Duodenal mucosa (tissue), 2 donors: ENCODE data around the gene SRI.

Experiments used
- H3K27ac ChIP-seq: one replicate; pipeline ENCODE4 v1.7.0; 2013; ENCODE audit warnings: low read depth, low read length
- H3K27me3 ChIP-seq, 2 donors: one replicate each; pipeline ENCODE4 v1.7.0; 2013; ENCODE audit warnings: low read length in 2 of 2, control low read depth in 1 of 2; ENCODE audit not compliant: insufficient read depth in 2 of 2, control insufficient read depth in 1 of 2
- H3K36me3 ChIP-seq, 2 donors: one replicate each; pipeline ENCODE4 v1.7.0; 2013; ENCODE audit warnings: low read length in 2 of 2, control low read depth in 1 of 2; ENCODE audit not compliant: insufficient read depth in 2 of 2, control insufficient read depth in 1 of 2
- H3K4me1 ChIP-seq, 2 donors: one replicate each; pipeline ENCODE4 v1.7.0; 2013; ENCODE audit warnings: low read length in 2 of 2, control low read depth in 1 of 2; ENCODE audit not compliant: insufficient read depth in 2 of 2, control insufficient read depth in 1 of 2
- H3K4me3 ChIP-seq, 2 donors: one replicate each; pipeline ENCODE4 v1.7.0; 2013; ENCODE audit warnings: low read length in 2 of 2, low read depth in 1 of 2
- H3K9ac ChIP-seq, 2 donors: one replicate each; pipeline ENCODE4 v1.7.0; 2013; ENCODE audit warnings: low read length in 2 of 2, low read depth in 1 of 2
- H3K9me3 ChIP-seq, 2 donors: one replicate each; pipeline ENCODE4 v1.7.0; 2013; ENCODE audit warnings: low read length in 2 of 2, control low read depth in 1 of 2; ENCODE audit not compliant: control insufficient read depth in 1 of 2

The SRI gene

DNA sequence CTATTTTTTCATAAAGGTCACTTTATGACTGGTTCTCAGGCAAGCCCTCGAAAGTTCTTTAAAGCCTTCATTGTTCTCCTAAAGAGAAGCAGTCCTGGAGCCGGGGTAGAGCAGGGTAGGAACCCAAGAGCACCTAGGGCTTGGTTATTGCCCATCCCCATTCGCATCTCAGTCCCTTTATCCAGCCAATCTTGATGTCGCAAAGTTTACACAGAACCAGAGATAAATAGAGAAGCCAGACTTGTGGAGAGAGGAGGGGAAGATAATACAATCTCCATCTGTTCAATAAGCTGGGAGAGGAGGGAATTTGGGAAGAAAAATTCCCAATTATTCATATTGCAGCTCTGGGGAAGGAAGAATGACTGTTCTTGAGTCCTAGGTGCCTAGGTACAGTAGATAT is 6.4 kb upstream of the SRI start:
- H3K36me3 ChIP-seq = no peaks in the 10 kb centered on the region
- peak overlapping the region; percentile 61 to 78 for H3K4me3 ChIP-seq
- H3K4me1 ChIP-seq = peaks cover 11 to 15% of the 10 kb centered on the region in 2 donors
- no peaks in the 10 kb centered on the region for H3K27me3 ChIP-seq
- peak overlapping the region; percentile 55 for H3K27ac ChIP-seq
- H3K9me3 ChIP-seq = no peaks in the 10 kb centered on the region
- H3K9ac ChIP-seq = peak overlapping the region; percentile 60 to 65

GRCh38 chr7:88224601-88225275 is 4.9 kb upstream of the SRI start:
- Histone ChIP-seq H3K9me3 (no peaks in the 10 kb centered on the region), H3K27ac (no peak overlapping the region), H3K4me3 (peak overlapping the region; percentile 61 to 78), H3K36me3 (no peaks in the 10 kb centered on the region), H3K9ac (peak overlapping the region in 1 of 2 donors; percentile 17), H3K27me3 (no peaks in the 10 kb centered on the region), H3K4me1 (peaks cover 6 to 8% of the 10 kb centered on the region in 2 donors)

DNA sequence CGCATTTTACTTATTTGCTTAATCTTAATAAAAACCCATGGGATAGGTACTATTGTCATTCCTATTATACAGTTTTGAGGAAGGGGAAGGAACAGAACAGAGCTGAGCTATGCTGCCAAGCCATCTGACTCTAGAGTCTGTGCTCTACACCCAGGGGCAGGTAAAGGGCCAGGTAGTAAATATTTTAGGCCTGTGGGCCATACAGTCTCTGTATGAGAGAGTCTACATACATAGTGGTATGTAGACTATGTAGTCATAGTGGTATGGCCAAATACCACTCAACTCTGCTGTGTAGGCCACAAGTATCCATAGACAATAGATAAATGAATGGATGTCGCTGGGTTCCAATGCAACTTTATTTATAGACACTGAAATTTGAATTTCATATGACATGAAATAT is 3.4 kb upstream of the SRI start:
- Histone ChIP-seq H3K9ac (no peak overlapping the region), H3K9me3 (no peaks in the 10 kb centered on the region), H3K27me3 (no peaks in the 10 kb centered on the region), H3K27ac (no peak overlapping the region), H3K36me3 (no peaks in the 10 kb centered on the region), H3K4me3 (peak overlapping the region in 1 of 2 donors; percentile 44), H3K4me1 (peaks cover 8 to 14% of the 10 kb centered on the region in 2 donors)

DNA sequence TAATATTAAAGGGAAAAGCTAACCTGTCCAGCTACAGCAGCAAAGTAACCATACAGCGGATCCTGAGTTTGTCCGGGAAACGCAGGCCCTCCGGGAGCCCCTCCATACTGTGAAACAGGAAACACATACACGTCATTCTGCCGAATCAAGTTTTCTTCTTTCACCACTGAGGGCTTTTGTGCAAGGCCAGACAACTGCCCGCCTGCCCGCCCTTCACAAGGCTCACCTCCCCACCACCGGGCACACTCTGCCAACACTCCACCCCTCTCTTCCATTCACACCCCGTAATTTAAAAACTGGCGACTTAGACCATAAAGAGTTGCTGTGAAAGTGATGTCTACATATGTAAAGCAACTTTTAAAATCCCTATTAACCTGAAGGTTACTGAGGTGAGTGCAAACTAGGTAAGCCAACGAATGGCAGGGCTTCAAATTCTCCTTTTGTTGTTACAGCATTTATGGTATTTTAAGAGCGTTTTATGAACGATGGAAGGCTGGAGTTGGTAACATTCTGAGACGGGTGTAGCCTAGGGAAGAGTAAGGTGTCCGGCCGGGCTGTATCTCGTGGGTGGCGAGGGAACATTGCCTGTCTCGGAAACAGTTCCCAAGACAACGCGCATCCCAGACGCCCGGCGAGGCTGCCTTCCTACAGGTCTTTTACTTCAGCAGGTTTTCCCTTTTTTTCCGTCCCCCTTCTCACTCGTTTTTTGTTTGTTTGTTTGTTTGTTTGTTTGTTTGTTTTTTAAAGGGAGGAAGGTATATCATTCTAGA is 817 bp downstream of the SRI start:
- Histone ChIP-seq H3K4me1 (peaks cover 28 to 32% of the 10 kb centered on the region in 2 donors), H3K27me3 (no peaks in the 10 kb centered on the region), H3K4me3 (peak overlapping the region; percentile 88 to 98), H3K36me3 (peaks cover 20 to 30% of the 10 kb centered on the region in 2 donors), H3K9me3 (no peaks in the 10 kb centered on the region), H3K9ac (peak overlapping the region; percentile 61 to 89), H3K27ac (peak overlapping the region; percentile 4)

- H3K27me3 ChIP-seq = no peaks in the 10 kb centered on the region
- peaks cover 26 to 36% of the 10 kb centered on the region in 2 donors for H3K36me3 ChIP-seq
- H3K4me1 ChIP-seq = peaks cover 28 to 32% of the 10 kb centered on the region in 2 donors
- peak overlapping the region; percentile 88 to 98 for H3K4me3 ChIP-seq
- H3K27ac ChIP-seq = peak overlapping the region; percentile 4
- no peaks in the 10 kb centered on the region for H3K9me3 ChIP-seq
- H3K9ac ChIP-seq = peak overlapping the region; percentile 61 to 89
Observed at GRCh38 chr7:88218429-88218745, 1.5 kb downstream of the SRI start.

DNA sequence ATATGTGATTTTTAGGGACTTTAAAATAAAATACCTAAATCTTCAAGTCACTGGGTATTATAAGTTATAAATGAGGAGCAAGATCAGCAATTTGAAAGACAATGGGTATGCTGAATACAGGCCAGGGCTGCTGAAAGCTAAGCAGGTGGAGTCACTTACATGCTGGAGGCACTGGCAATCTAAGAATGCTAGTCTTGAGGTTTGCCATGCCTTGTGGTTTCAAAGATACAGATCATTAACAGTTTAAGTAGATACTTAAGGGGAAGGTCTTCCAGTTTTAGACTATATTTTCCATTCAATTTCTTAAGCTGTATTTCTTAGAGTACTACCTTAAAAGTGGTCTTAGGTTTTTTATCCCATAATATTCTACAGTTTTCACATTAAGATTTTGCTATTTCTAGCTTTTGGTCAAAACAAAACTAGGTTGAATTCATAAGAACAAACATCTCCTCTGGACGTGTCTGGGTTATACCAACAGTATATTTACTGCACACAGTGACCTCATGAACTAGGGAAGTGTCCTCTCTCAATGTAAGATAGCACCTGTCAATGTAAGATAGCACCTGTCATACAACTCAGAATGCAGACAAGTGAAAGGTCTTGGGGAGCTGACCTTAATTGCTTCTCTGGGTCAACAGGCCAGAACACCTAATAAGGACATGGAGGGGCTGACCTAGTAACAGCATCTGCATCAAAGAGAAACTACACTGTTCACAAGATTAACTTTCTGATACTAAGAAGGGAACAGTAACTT is 2.0 kb downstream of the SRI start:
- peaks cover 28 to 32% of the 10 kb centered on the region in 2 donors for H3K4me1 ChIP-seq
- no peaks in the 10 kb centered on the region for H3K27me3 ChIP-seq
- H3K9ac ChIP-seq = peak overlapping the region; percentile 61 to 89
- H3K9me3 ChIP-seq = no peaks in the 10 kb centered on the region
- peak overlapping the region; percentile 88 to 98 for H3K4me3 ChIP-seq
- no peak overlapping the region for H3K27ac ChIP-seq
- peaks cover 29 to 41% of the 10 kb centered on the region in 2 donors for H3K36me3 ChIP-seq

GRCh38 chr7:88216276-88216675 is 3.6 kb downstream of the SRI start:
- peaks cover 24 to 31% of the 10 kb centered on the region in 2 donors for H3K4me1 ChIP-seq

DNA sequence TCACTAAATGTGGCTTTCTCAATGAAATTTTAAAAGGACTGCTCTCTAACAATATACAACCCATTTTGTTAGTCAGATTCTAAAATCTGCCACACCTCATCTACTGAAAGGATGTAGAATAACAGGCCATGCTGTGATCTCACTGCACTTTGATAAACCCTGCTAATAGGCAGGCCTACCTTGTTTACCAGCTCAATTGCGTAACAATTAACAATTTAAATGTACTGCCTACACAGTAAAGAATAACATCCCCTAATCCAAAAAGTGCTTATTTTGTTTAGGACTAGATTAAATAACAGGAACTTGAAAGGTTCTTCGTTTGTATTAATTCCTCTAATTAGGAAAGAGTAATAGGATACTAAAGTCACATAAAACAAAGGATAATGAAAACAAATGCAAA is 4.5 kb downstream of the SRI start:
- Histone ChIP-seq H3K4me3 (no peak overlapping the region), H3K27ac (no peak overlapping the region), H3K36me3 (peaks cover 30 to 65% of the 10 kb centered on the region in 2 donors), H3K9ac (no peak overlapping the region), H3K27me3 (no peaks in the 10 kb centered on the region), H3K9me3 (no peaks in the 10 kb centered on the region), H3K4me1 (peaks cover 19 to 26% of the 10 kb centered on the region in 2 donors)

More at GRCh38 chr7:88216276-88216675, 3.6 kb downstream of the SRI start:
- no peaks in the 10 kb centered on the region for H3K27me3 ChIP-seq
- H3K36me3 ChIP-seq = peaks cover 29 to 57% of the 10 kb centered on the region in 2 donors
- no peak overlapping the region for H3K9ac ChIP-seq
- no peaks in the 10 kb centered on the region for H3K9me3 ChIP-seq
- H3K4me3 ChIP-seq = no peak overlapping the region
- H3K27ac ChIP-seq = no peak overlapping the region

GRCh38 chr7:88214456-88214855 is 5.4 kb downstream of the SRI start:
- H3K27ac ChIP-seq = no peak overlapping the region

GRCh38 chr7:88212918-88213317 is 6.9 kb downstream of the SRI start:
- Histone ChIP-seq H3K9me3 (no peaks in the 10 kb centered on the region), H3K4me3 (no peak overlapping the region), H3K36me3 (peaks cover 43 to 85% of the 10 kb centered on the region in 2 donors), H3K27ac (no peak overlapping the region), H3K9ac (no peak overlapping the region), H3K27me3 (no peaks in the 10 kb centered on the region), H3K4me1 (peaks cover 10 to 20% of the 10 kb centered on the region in 2 donors)

More at GRCh38 chr7:88214456-88214855, 5.4 kb downstream of the SRI start:
- H3K4me3 ChIP-seq = no peak overlapping the region
- H3K36me3 ChIP-seq = peaks cover 35 to 72% of the 10 kb centered on the region in 2 donors
- peaks cover 19 to 26% of the 10 kb centered on the region in 2 donors for H3K4me1 ChIP-seq
- H3K9ac ChIP-seq = no peak overlapping the region
- H3K27me3 ChIP-seq = no peaks in the 10 kb centered on the region
- no peaks in the 10 kb centered on the region for H3K9me3 ChIP-seq
